Mesodermal cell (in vitro differentiated cells): ENCODE data around the gene LIN7B.

Source experiments
- H3K27ac ChIP-seq: 2 replicates; pipeline ENCODE4 v1.7.0; 2013; ENCODE audit warnings: mild to moderate bottlenecking, low read depth, low read length, moderate library complexity; ENCODE audit not compliant: severe bottlenecking
- H3K36me3 ChIP-seq: 2 replicates; pipeline ENCODE4 v1.7.1; 2013; ENCODE audit warnings: mild to moderate bottlenecking, low read length, moderate library complexity; ENCODE audit not compliant: control insufficient read depth, insufficient read depth
- H3K4me1 ChIP-seq: one replicate; pipeline ENCODE4 v1.7.1; 2013; ENCODE audit warnings: mild to moderate bottlenecking, low read length; ENCODE audit not compliant: insufficient read depth, control insufficient read depth, poor library complexity, severe bottlenecking
- H3K4me3 ChIP-seq: 2 replicates; pipeline ENCODE4 v1.7.0; 2013; ENCODE audit warnings: low read length, control low read depth, mild to moderate bottlenecking; ENCODE audit not compliant: insufficient read depth, poor library complexity, severe bottlenecking; ENCODE audit errors: extremely low read depth
- H3K9me3 ChIP-seq: 2 replicates; pipeline ENCODE4 v1.7.1; 2013; ENCODE audit warnings: mild to moderate bottlenecking, low read length, moderate library complexity; ENCODE audit not compliant: control insufficient read depth
- WGBS, 2 experiments: methylation state at CpG; one replicate each; pipeline ENCODE4 v1.1.5; 2013; ENCODE audit warnings: missing lambda C conversion rate in 2 of 2; ENCODE audit not compliant: insufficient coverage in 2 of 2; 5-methylcytosine and 5-hydroxymethylcytosine counted together

Gene LIN7B

GRCh38 chr19:49155820-49156346 is 41.7 kb downstream of the LIN7B start:
- H3K36me3 ChIP-seq = no peaks in the 10 kb centered on the region
- H3K27ac ChIP-seq = no peak overlapping the region
- H3K9me3 ChIP-seq = no peaks in the 10 kb centered on the region
- 38 to 46% methylated on average over 3 to 4 of the region's 4 CpGs for WGBS, 2 experiments
- H3K4me3 ChIP-seq = no peak overlapping the region
- peaks cover 7% of the 10 kb centered on the region for H3K4me1 ChIP-seq

- Histone ChIP-seq H3K4me3 (peak within 1 kb of the TSS; percentile 81), H3K36me3 (no peaks in the 10 kb centered on the region), H3K9me3 (no peaks in the 10 kb centered on the region), H3K4me1 (peaks cover 10% of the 10 kb centered on the region), H3K27ac (peak within 1 kb of the TSS; percentile 18)
- WGBS, 2 experiments = 1 to 2% methylated on average over 18 to 29 of the region's 41 CpGs
These were observed 43.5 kb downstream of the LIN7B start, which contains the start of gene TRPM4 for GRCh38 chr19:49157445-49158224. TRPM4 (plus strand) TSS chr19:49157792; CDS start chr19:49157867, 75 bp downstream.

GRCh38 chr19:49160450-49161189 is 46.5 kb downstream of the LIN7B start:
- no peak overlapping the region for H3K4me3 ChIP-seq
- WGBS, 2 experiments = 89 to 94% methylated on average over 12 to 13 of the region's 13 CpGs
- no peaks in the 10 kb centered on the region for H3K9me3 ChIP-seq
- no peak overlapping the region for H3K27ac ChIP-seq
- H3K36me3 ChIP-seq = no peaks in the 10 kb centered on the region
- peaks cover 16% of the 10 kb centered on the region for H3K4me1 ChIP-seq

- H3K36me3 ChIP-seq = no peaks in the 10 kb centered on the region
- H3K4me1 ChIP-seq = peaks cover 10% of the 10 kb centered on the region
- WGBS, 2 experiments = 89 to 93% methylated on average over 4 of the region's 4 CpGs
- H3K4me3 ChIP-seq = no peak overlapping the region
- no peaks in the 10 kb centered on the region for H3K9me3 ChIP-seq
- no peak overlapping the region for H3K27ac ChIP-seq
These were observed 47.8 kb downstream of the LIN7B start for GRCh38 chr19:49161987-49162386.

- H3K27ac ChIP-seq = peak overlapping the region; percentile 16
- no peaks in the 10 kb centered on the region for H3K36me3 ChIP-seq
- no peaks in the 10 kb centered on the region for H3K9me3 ChIP-seq
- peaks cover 10% of the 10 kb centered on the region for H3K4me1 ChIP-seq
- H3K4me3 ChIP-seq = no peak overlapping the region
- 79 to 82% methylated on average over 17 to 22 of the region's 24 CpGs for WGBS, 2 experiments
These were observed 51.1 kb downstream of the LIN7B start for GRCh38 chr19:49165111-49165750.

GRCh38 chr19:49165865-49166301 is 51.7 kb downstream of the LIN7B start:
- no peaks in the 10 kb centered on the region for H3K9me3 ChIP-seq
- H3K27ac ChIP-seq = no peak overlapping the region
- H3K36me3 ChIP-seq = peaks cover 3% of the 10 kb centered on the region
- 61 to 66% methylated on average over 24 to 30 of the region's 30 CpGs for WGBS, 2 experiments
- peaks cover 10% of the 10 kb centered on the region for H3K4me1 ChIP-seq
- no peak overlapping the region for H3K4me3 ChIP-seq

- Histone ChIP-seq H3K9me3 (no peaks in the 10 kb centered on the region), H3K4me3 (no peak overlapping the region), H3K27ac (no peak overlapping the region), H3K36me3 (peaks cover 16% of the 10 kb centered on the region), H3K4me1 (peaks cover 8% of the 10 kb centered on the region)
- 89 to 92% methylated on average over 12 to 21 of the region's 25 CpGs for WGBS, 2 experiments
These were observed 53.8 kb downstream of the LIN7B start for GRCh38 chr19:49167857-49168409.
